GM12878 (cell line): ENCODE results near the gene BMF. TPM values are rescaled to one million over a fixed set of nuclear protein-coding genes. Genes with fewer than 3 reads are reported as not detected.

Experiments used
- ATAC-seq: fragments of 200-7000 bp; cut with Tn5 transposase; 3 replicates; pipeline ENCODE4 v1.9.1; 2020; ENCODE audit warnings: mild to moderate bottlenecking, moderate library complexity
- BruUV-seq: library from RNA; stranded (reverse); fragments of 400-500 nt; replicated peaks from 2 replicates; lab custom pipeline; 2021; lab: Mats Ljungman, UMichigan
- CTCF ChIA-PET: fragments of 300-600 bp; sonication (Branson Sonifier 250); formaldehyde crosslinking; extraction: SDS; loops from one replicate; lab custom pipeline; 2021; ENCODE audit warnings: inconsistent platforms; lab: Yijun Ruan, JAX
- POLR2A ChIA-PET: fragments of 350-600 bp; formaldehyde crosslinking; extraction: SDS; loops from one replicate; lab custom pipeline; 2021; ENCODE audit warnings: inconsistent platforms; lab: Charles Lee
- RAD21 ChIA-PET: fragments of 300-600 bp; sonication (Branson Sonifier 250); formaldehyde crosslinking; loops from one replicate; lab custom pipeline; 2023; ENCODE audit warnings: antibody characterized with exemption; ENCODE audit not compliant: unreplicated experiment; lab: Charles Lee
- SMC1A ChIA-PET: fragments of 300-600 bp; sonication (Branson Sonifier 250); formaldehyde crosslinking; loops from one replicate; lab custom pipeline; 2023; ENCODE audit not compliant: unreplicated experiment, uncharacterized antibody; lab: Charles Lee
- DNase-seq: peaks from one replicate; pipeline ENCODE4 v3.0.0-alpha.2; 2011; ENCODE audit warnings: low read depth, low spot score
- FAIRE-seq: peaks from 3 replicates; lab custom pipeline; 2011; peaks lifted over from hg19 to GRCh38; lab: Jason Lieb, UNC
- H2AFZ ChIP-seq: 2 replicates; pipeline ENCODE4 v1.6.0; 2011; ENCODE audit warnings: low read depth, low read length, control low read depth; ENCODE audit not compliant: control insufficient read depth
- H3K27ac ChIP-seq: 2 replicates; pipeline ENCODE4 v1.5.1; 2011; ENCODE audit warnings: control low read depth; ENCODE audit not compliant: control insufficient read depth, insufficient read depth
- H3K27me3 ChIP-seq, 2 experiments: replicated peaks in 1 of 2; 2 replicates each; pipeline versions ENCODE4 v1.6.0 to v1.6.1; 2011; ENCODE audit warnings: low read length in 1 of 2; ENCODE audit not compliant: control insufficient read depth in 2 of 2, insufficient read depth in 2 of 2
- H3K36me3 ChIP-seq, 2 experiments: 2 replicates each; pipeline ENCODE4 v1.5.1; 2011; ENCODE audit warnings: low read length in 1 of 2; ENCODE audit not compliant: control insufficient read depth in 2 of 2, insufficient read depth in 2 of 2
- H3K4me1 ChIP-seq: 2 replicates; pipeline ENCODE4 v1.6.1; 2011; ENCODE audit warnings: mild to moderate bottlenecking, low read length, moderate library complexity, mixed read lengths; ENCODE audit not compliant: control insufficient read depth, insufficient read depth
- H3K4me2 ChIP-seq: 2 replicates; pipeline ENCODE4 v1.6.0; 2011; ENCODE audit warnings: control low read depth; ENCODE audit not compliant: control insufficient read depth, insufficient read depth
- H3K4me3 ChIP-seq: fragments of 200-600 bp; sonication (generic); 2 replicates; pipeline ENCODE4 v1.5.1; 2016
- H3K79me2 ChIP-seq: 2 replicates; pipeline ENCODE4 v1.6.0; 2011; ENCODE audit warnings: low read length; ENCODE audit not compliant: control insufficient read depth, insufficient read depth
- H3K9ac ChIP-seq: 2 replicates; pipeline ENCODE4 v1.8.0; 2011; ENCODE audit warnings: low read length, control low read depth, mixed read lengths; ENCODE audit not compliant: control insufficient read depth, insufficient read depth
- H3K9me3 ChIP-seq: replicated peaks from 3 replicates; pipeline ENCODE4 v1.5.1; 2011; ENCODE audit warnings: mild to moderate bottlenecking, low read length; ENCODE audit not compliant: control insufficient read depth, insufficient read depth
- H4K20me1 ChIP-seq: 2 replicates; pipeline ENCODE4 v1.6.0; 2011; ENCODE audit not compliant: control insufficient read depth, insufficient read depth
- BACH1 ChIP-seq: fragments of 450-650 bp; IDR thresholded peaks from 2 replicates; pipeline ENCODE4 v1.6.1; 2017; ENCODE audit warnings: mild to moderate bottlenecking, borderline replicate concordance
- BCL3 ChIP-seq: IDR thresholded peaks from 2 replicates; pipeline ENCODE4 v1.6.1; 2011; ENCODE audit warnings: borderline replicate concordance, low read depth, mild to moderate bottlenecking, moderate library complexity, low read length; ENCODE audit not compliant: insufficient read depth, poor library complexity, severe bottlenecking
- BHLHE40 ChIP-seq, 2 experiments: fragments of 450-650 bp in 1 of 2; IDR thresholded peaks; 2 replicates each; pipeline ENCODE4 v1.6.1; 2011 to 2017; ENCODE audit warnings: low read depth in 2 of 2, borderline replicate concordance in 1 of 2, improper control_type of control experiment in 1 of 2, low read length in 1 of 2, mild to moderate bottlenecking in 1 of 2
- BMI1 ChIP-seq: fragments of 450-650 bp; IDR thresholded peaks from 2 replicates; pipeline ENCODE4 v1.6.1; 2016; ENCODE audit warnings: mild to moderate bottlenecking, moderate library complexity, borderline replicate concordance
- CREM ChIP-seq: IDR thresholded peaks from 2 replicates; pipeline ENCODE4 v1.6.1; 2014; ENCODE audit warnings: antibody characterized with exemption, low read depth
- POLR2A ChIP-seq: IDR thresholded peaks from 2 replicates; pipeline ENCODE4 v1.6.1; 2011; ENCODE audit warnings: low read depth, mild to moderate bottlenecking, low read length
- SMAD5 ChIP-seq: IDR thresholded peaks from 2 replicates; pipeline ENCODE4 v1.6.1; 2016; ENCODE audit warnings: antibody characterized with exemption, low read depth
- SRF ChIP-seq, 2 experiments: IDR thresholded peaks; 2 replicates each; pipeline ENCODE4 v1.6.1; 2011; ENCODE audit warnings: low read depth in 2 of 2, low read length in 2 of 2, mild to moderate bottlenecking in 1 of 2, moderate library complexity in 1 of 2
- TCF12 ChIP-seq: IDR thresholded peaks from 2 replicates; pipeline ENCODE4 v1.6.1; 2011; ENCODE audit warnings: low read depth, mild to moderate bottlenecking, low read length
- WRNIP1 ChIP-seq: IDR thresholded peaks from 2 replicates; pipeline ENCODE4 v1.6.1; 2011; ENCODE audit warnings: low read depth, low read length, improper control_type of control experiment, borderline replicate concordance
- ZNF592 ChIP-seq: fragments of 450-650 bp; IDR thresholded peaks from 2 replicates; pipeline ENCODE4 v1.6.1; 2017; ENCODE audit warnings: mild to moderate bottlenecking, moderate library complexity
- WGBS: methylation state at CpG from one replicate; pipeline ENCODE4 v1.1.6; 2016; ENCODE audit warnings: low lambda C conversion rate; ENCODE audit not compliant: insufficient replicate concordance, insufficient coverage; ENCODE audit errors: missing lambda C conversion rate; 5-methylcytosine and 5-hydroxymethylcytosine counted together
- in situ Hi-C: fragments of 300-500 bp; cut with MboI; formaldehyde crosslinking; loops from 9 replicates; pipeline ENCODE4 v1.14.3; 2018; ENCODE audit warnings: mixed read lengths
- intact Hi-C: fragments of 100-400 bp; cut with micrococcal nuclease; formaldehyde crosslinking; loops from one replicate; pipeline ENCODE4 v1.14.2; 2022; ENCODE audit not compliant: unreplicated experiment
- polyA plus RNA-seq, 11 experiments: library from polyadenylated mRNA; depleted of rRNA in 4 of 11; unstranded in 6 of 11; stranded (reverse) in 5 of 11; fragments of >200 nt; fragmentation: Nextera tagmentation in 4 of 11; fragmentation: Illumina TruSeq in 1 of 11; extraction: Ambion mirVana in 4 of 11; extraction: Trizol in 1 of 11; gene quantifications; 1 replicate in 1 of 11; 2 replicates in 10 of 11; pipeline versions ENCODE4 v1.2.1 to v1.2.3, GENCODE V29; 2011 to 2016; ENCODE audit warnings: inconsistent platforms in 2 of 11, missing spikeins in 2 of 11, low read depth in 1 of 11
- total RNA-seq, 4 experiments: library from RNA; depleted of rRNA in 3 of 4; stranded (reverse); fragments of >200 nt in 3 of 4; fragmentation: Illumina TruSeq in 1 of 4; extraction: Trizol in 1 of 4; gene quantifications; 2 replicates each; pipeline versions ENCODE4 v1.2.1 to v1.2.3, GENCODE V29; 2013 to 2021
- TF ChIP-seq, protein P1 (sequence below): fragments of 450-650 bp; IDR thresholded peaks from 2 replicates; pipeline ENCODE4 v1.6.1; 2017; ENCODE audit warnings: borderline replicate concordance
- TF ChIP-seq, protein P2 (sequence below): fragments of 450-650 bp; conservative IDR thresholded peaks from 2 replicates; pipeline ENCODE4 v1.6.1; 2017; ENCODE audit warnings: mild to moderate bottlenecking, moderate library complexity

BMF gene
- total and polyA plus RNA-seq, 10 of the 15 experiments (the other 5 are each of a cell fraction or from before 2014, with no cell fraction given): 0.82 to 34.9 (median 16.9) TPM

DNA sequence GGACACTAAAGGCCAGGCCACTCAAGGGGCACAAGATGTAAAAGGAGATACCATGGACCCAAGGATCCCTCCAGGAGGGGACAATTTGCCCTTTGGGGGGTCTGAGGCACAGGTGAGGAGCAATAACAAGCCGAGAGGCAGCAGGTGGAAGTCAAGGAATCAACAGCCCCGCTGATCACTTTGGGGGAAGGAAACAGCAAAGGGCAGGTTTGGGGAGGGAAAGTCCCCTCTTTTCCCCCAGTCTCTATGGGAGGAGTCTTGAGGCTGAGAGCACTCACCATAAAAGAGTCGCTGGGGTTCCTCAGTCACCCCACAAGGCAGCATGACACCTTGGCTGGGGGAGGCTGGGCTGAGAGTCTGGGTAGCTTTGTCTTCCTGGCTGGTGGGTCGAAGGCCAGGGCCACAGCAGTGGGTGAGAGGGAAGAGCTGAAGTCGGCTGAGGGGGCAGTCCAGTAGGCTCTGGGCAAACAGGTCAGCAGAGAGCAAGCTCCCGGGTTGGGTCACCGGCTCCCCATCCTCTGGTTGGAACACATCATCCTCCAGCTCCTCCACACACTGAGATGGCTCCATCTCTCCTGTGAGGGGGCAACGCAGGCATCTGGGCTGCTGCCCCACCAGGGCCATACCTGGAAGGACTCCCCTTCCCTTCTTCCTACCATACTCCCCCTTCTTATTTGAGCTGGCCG lies 3.0 kb downstream of the BMF start:
- ATAC-seq: peak; percentile 12
- 28% methylated on average over 8 of the region's 9 CpGs for WGBS
- DNase-seq: no peak
- Histone ChIP-seq H3K27ac (peak overlapping the region; percentile 96), H3K27me3 (no peaks in the 10 kb centered on the region), H3K4me3 (peak overlapping the region; percentile 73), H3K4me2 (peak overlapping the region; percentile 96), H3K4me1 (peaks cover 72% of the 10 kb centered on the region), H2AFZ (peak overlapping the region; percentile 9; the same call in 1 of the 2 replicates), H3K36me3 (no peaks in the 10 kb centered on the region; a peak in 2 of 4 replicates), H3K9ac (peak overlapping the region; percentile 74), H4K20me1 (no peaks in the 10 kb centered on the region), H3K79me2 (peaks cover 49% of the 10 kb centered on the region), H3K9me3 (no peaks in the 10 kb centered on the region)
- in situ Hi-C loops: loop anchor here (10.0 kb wide), 3 partner anchors 51 to 321 kb away; partner anchors contain the start of genes EIF2AK4 and FSIP1
- CTCF ChIA-PET: interaction anchor here (0.8 to 19.0 kb wide), 30 partner anchors 8 to 317 kb away, joined by 3 to 776 read pairs (median 10); partner anchors contain the start of genes BUB1B, PAK6 and SRP14
- SMC1A ChIA-PET: interaction anchor here (0.9 to 29.7 kb wide), 19 partner anchors 8 to 317 kb away, joined by 3 to 1082 read pairs (median 8); partner anchors contain the start of genes BUB1B, EIF2AK4 and SRP14
- POLR2A ChIA-PET: interaction anchor here (0.8 to 17.1 kb wide), 14 partner anchors 8 to 169 kb away, joined by 3 to 307 read pairs (median 15); partner anchors contain the start of genes BUB1B and SRP14
- RAD21 ChIA-PET: interaction anchor here (0.7 to 24.6 kb wide), 19 partner anchors 9 to 440 kb away, joined by 3 to 903 read pairs (median 13); partner anchors contain the start of genes BUB1B and SRP14
- FAIRE-seq: peak; percentile 18
- BruUV-seq: TSS peak; percentile 92
- intact Hi-C loops: loop anchor here (1.0 to 10.0 kb wide), 5 partner anchors 41 to 318 kb away; partner anchors contain the start of gene EIF2AK4
- TF ChIP-seq BMI1 (no peak), BACH1 (no peak), SMAD5 (no peak), ZNF592 (no peak), POLR2A (peak; percentile 83), WRNIP1 (0 out of 2 replicates have a peak, but pooled peaks have one; percentile 66), BCL3 (peak; percentile 70), SRF (IDR thresholded peaks at IDR 0.05; ENCODE audit: low read depth in 2 of 2, low read length in 2 of 2) (no peak), BHLHE40 (IDR thresholded peaks at IDR 0.05; ENCODE audit: borderline replicate concordance in 1 of 2, low read depth in 2 of 2, low read length in 1 of 2) (no peak), CREM (no peak), TCF12 (no peak)
- TF ChIP-seq, protein P1, sequence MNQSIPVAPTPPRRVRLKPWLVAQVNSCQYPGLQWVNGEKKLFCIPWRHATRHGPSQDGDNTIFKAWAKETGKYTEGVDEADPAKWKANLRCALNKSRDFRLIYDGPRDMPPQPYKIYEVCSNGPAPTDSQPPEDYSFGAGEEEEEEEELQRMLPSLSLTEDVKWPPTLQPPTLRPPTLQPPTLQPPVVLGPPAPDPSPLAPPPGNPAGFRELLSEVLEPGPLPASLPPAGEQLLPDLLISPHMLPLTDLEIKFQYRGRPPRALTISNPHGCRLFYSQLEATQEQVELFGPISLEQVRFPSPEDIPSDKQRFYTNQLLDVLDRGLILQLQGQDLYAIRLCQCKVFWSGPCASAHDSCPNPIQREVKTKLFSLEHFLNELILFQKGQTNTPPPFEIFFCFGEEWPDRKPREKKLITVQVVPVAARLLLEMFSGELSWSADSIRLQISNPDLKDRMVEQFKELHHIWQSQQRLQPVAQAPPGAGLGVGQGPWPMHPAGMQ: no peak
- TF ChIP-seq, protein P2, sequence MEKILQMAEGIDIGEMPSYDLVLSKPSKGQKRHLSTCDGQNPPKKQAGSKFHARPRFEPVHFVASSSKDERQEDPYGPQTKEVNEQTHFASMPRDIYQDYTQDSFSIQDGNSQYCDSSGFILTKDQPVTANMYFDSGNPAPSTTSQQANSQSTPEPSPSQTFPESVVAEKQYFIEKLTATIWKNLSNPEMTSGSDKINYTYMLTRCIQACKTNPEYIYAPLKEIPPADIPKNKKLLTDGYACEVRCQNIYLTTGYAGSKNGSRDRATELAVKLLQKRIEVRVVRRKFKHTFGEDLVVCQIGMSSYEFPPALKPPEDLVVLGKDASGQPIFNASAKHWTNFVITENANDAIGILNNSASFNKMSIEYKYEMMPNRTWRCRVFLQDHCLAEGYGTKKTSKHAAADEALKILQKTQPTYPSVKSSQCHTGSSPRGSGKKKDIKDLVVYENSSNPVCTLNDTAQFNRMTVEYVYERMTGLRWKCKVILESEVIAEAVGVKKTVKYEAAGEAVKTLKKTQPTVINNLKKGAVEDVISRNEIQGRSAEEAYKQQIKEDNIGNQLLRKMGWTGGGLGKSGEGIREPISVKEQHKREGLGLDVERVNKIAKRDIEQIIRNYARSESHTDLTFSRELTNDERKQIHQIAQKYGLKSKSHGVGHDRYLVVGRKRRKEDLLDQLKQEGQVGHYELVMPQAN: no peak
